Measurements from ENCODE around the gene IL31RA.

The IL31RA gene

DNA sequence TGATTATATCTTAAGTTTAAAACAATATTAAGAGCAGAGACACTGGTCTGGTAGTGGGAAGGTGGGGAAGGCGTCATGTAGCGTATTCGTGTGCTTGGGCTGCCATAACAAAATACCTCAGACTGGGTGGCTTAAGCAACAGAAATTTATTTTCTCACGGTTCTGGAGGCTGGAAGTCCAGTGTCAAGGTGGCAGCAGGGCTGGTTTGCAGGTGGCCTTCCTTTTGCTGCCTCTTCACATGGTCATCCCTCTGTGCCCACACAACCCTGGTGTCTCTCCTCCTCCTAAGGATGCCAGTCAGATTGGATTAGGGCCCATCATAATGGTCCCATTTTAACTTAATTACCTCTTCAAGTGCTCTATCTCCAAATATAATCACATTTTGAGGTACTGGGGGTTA lies 9.6 kb downstream of the IL31RA start:
- Histone ChIP-seq H3K4me3 (ENCODE audit: insufficient read depth, low read length, poor library complexity, severe bottlenecking) (no peak overlapping the region), H2AFZ (ENCODE audit: low read depth, low read length, severe bottlenecking) (no peak overlapping the region), H3F3A (ENCODE audit: insufficient read depth) (no peaks in the 10 kb centered on the region), H3K27me3 (ENCODE audit: low read length) (no peaks in the 10 kb centered on the region), H3K9me3 (ENCODE audit: insufficient read depth, low read length) (no peaks in the 10 kb centered on the region), H3K4me2 (ENCODE audit: low read depth, low read length, poor library complexity, severe bottlenecking) (no peak overlapping the region), H3K27ac (ENCODE audit: low read depth, low read length) (no peak overlapping the region), H4K20me1 (ENCODE audit: low read depth, low read length) (no peaks in the 10 kb centered on the region), H3K9me2 (replicated peaks; ENCODE audit: insufficient read depth, low read length) (no peaks in the 10 kb centered on the region), H3K9ac (ENCODE audit: low read length) (no peak overlapping the region), H3K36me3 (ENCODE audit: low read length) (no peaks in the 10 kb centered on the region), H3K79me2 (ENCODE audit: insufficient read depth, low read length) (no peaks in the 10 kb centered on the region)
- TF ChIP-seq EZH2phosphoT487 (conservative IDR thresholded peaks at IDR 0.05; ENCODE audit: low read length), result no peak
- TF ChIP-seq, protein P1, sequence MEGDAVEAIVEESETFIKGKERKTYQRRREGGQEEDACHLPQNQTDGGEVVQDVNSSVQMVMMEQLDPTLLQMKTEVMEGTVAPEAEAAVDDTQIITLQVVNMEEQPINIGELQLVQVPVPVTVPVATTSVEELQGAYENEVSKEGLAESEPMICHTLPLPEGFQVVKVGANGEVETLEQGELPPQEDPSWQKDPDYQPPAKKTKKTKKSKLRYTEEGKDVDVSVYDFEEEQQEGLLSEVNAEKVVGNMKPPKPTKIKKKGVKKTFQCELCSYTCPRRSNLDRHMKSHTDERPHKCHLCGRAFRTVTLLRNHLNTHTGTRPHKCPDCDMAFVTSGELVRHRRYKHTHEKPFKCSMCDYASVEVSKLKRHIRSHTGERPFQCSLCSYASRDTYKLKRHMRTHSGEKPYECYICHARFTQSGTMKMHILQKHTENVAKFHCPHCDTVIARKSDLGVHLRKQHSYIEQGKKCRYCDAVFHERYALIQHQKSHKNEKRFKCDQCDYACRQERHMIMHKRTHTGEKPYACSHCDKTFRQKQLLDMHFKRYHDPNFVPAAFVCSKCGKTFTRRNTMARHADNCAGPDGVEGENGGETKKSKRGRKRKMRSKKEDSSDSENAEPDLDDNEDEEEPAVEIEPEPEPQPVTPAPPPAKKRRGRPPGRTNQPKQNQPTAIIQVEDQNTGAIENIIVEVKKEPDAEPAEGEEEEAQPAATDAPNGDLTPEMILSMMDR (IDR thresholded peaks at IDR 0.05; ENCODE audit: insufficient read depth, low read length, poor library complexity, severe bottlenecking), result no peak

DNA sequence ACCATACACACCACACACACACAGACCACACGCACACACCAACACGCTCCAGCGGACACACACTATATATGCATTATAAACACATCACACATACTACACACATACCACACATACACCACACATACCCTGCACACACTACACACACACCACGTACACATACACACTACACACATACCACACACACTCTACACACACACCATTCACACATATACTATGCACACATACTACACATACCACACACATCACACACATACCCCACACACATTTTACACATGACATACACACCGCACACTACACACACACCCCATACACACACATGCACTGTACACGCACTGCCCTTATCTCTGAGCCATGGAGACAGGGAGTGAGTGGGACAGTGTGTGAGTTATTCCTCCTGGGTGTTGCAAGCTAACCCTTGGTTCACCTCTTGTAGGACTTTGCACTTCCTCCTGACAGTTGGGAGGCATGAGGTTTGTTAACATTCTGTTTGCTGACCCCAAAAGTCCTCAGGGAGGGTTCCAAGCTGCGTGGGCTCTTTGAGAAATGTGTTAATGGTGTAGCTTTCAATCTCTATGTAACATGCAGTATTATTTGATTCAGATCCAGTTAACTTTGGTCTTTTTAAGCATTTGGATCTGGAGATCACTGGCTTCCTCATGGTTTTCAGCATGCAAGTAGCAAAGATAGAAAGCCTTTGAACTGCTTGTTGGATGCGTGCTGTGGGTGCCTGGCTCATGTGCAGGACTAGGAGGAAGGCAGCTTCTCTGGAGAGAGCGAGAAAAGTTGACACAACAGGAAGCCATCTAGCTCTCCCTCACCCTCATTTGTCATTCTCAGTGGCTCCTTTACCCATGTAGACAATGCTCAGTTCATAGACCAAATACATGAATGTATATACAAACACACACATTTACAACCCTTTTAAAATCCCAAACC lies 13.7 kb downstream of the IL31RA start:
- Histone ChIP-seq H3K27me3 (ENCODE audit: low read length) (no peaks in the 10 kb centered on the region), H3K4me2 (ENCODE audit: low read depth, low read length, poor library complexity, severe bottlenecking) (no peak overlapping the region), H3K36me3 (ENCODE audit: low read length) (no peaks in the 10 kb centered on the region), H3K9me3 (ENCODE audit: insufficient read depth, low read length) (no peaks in the 10 kb centered on the region), H3K9ac (ENCODE audit: low read length) (no peak overlapping the region), H3K27ac (ENCODE audit: low read depth, low read length) (no peak overlapping the region), H3K9me2 (replicated peaks; ENCODE audit: insufficient read depth, low read length) (no peaks in the 10 kb centered on the region), H4K20me1 (ENCODE audit: low read depth, low read length) (no peaks in the 10 kb centered on the region), H2AFZ (ENCODE audit: low read depth, low read length, severe bottlenecking) (no peak overlapping the region), H3K4me3 (ENCODE audit: insufficient read depth, low read length, poor library complexity, severe bottlenecking) (no peak overlapping the region), H3F3A (ENCODE audit: insufficient read depth) (no peaks in the 10 kb centered on the region), H3K79me2 (ENCODE audit: insufficient read depth, low read length) (no peaks in the 10 kb centered on the region)
- no peak for TF ChIP-seq EZH2phosphoT487 (conservative IDR thresholded peaks at IDR 0.05; ENCODE audit: low read length)
- TF ChIP-seq, protein P1 (IDR thresholded peaks at IDR 0.05; ENCODE audit: insufficient read depth, low read length, poor library complexity, severe bottlenecking), result no peak

DNA sequence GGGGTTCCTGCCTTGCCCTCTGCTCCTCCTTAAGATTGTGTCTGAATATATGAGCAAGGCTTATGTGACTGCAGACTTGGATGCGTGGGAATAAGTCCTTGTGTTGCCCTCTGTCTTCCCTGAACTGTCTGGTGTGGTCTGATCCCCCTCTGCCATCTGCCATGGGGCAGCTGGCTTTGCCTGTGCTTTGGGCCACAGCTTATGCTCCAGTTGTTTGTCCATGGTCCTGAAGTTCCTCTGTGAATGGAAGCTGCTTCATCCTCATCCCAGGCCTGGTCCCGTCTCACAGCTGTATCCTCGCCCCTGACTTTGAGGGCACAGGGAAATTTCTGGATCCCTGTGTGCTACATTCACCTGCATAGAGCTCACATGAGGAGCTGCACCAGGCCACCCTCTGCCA lies 14.7 kb downstream of the IL31RA start:
- no peaks in the 10 kb centered on the region for H3F3A ChIP-seq (ENCODE audit: insufficient read depth)
- no peak overlapping the region for H2AFZ ChIP-seq (ENCODE audit: low read depth, low read length, severe bottlenecking)
- H3K36me3 ChIP-seq (ENCODE audit: low read length), result no peaks in the 10 kb centered on the region
- no peak overlapping the region for H3K9ac ChIP-seq (ENCODE audit: low read length)
- H3K27ac ChIP-seq (ENCODE audit: low read depth, low read length), result no peak overlapping the region
- no peaks in the 10 kb centered on the region for H3K79me2 ChIP-seq (ENCODE audit: insufficient read depth, low read length)
- no peaks in the 10 kb centered on the region for H3K9me2 ChIP-seq (replicated peaks; ENCODE audit: insufficient read depth, low read length)
- no peaks in the 10 kb centered on the region for H3K9me3 ChIP-seq (ENCODE audit: insufficient read depth, low read length)
- TF ChIP-seq, protein P1 (IDR thresholded peaks at IDR 0.05; ENCODE audit: insufficient read depth, low read length, poor library complexity, severe bottlenecking), result no peak
- no peak for TF ChIP-seq EZH2phosphoT487 (conservative IDR thresholded peaks at IDR 0.05; ENCODE audit: low read length)
- H4K20me1 ChIP-seq (ENCODE audit: low read depth, low read length), result no peaks in the 10 kb centered on the region
- no peaks in the 10 kb centered on the region for H3K27me3 ChIP-seq (ENCODE audit: low read length)
- H3K4me2 ChIP-seq (ENCODE audit: low read depth, low read length, poor library complexity, severe bottlenecking), result no peak overlapping the region
- no peak overlapping the region for H3K4me3 ChIP-seq (ENCODE audit: insufficient read depth, low read length, poor library complexity, severe bottlenecking)

All from SU-DHL-6 (cell line).